DND-41 (cell line): ENCODE measurements around the gene PACRG.

Experiments used
- CTCF ChIP-seq: IDR thresholded peaks from 2 replicates; pipeline ENCODE4 v1.5.1; 2012; ENCODE audit warnings: borderline replicate concordance, low read length, moderate library complexity, mild to moderate bottlenecking; ENCODE audit not compliant: poor library complexity, severe bottlenecking; ENCODE audit errors: extremely low read depth
- EZH2 ChIP-seq: IDR thresholded peaks from 3 replicates; pipeline ENCODE4 v1.6.1; 2012; ENCODE audit warnings: borderline replicate concordance, low read depth, mild to moderate bottlenecking, moderate library complexity, low read length, inconsistent platforms; ENCODE audit not compliant: severe bottlenecking

GRCh38 chr6:162697872-162698403 is 29.8 kb upstream of the PACRG start:
- TF ChIP-seq CTCF (no peak), EZH2 (no peak)
